AG04450 (cell line): Measurements from ENCODE around the gene EXOSC9. TPM values are rescaled to one million over a fixed set of nuclear protein-coding genes. Genes with fewer than 3 reads are reported as not detected.

ENCODE experiments used
- CTCF ChIA-PET: fragments of 300-600, 350-600 bp; formaldehyde crosslinking; extraction: SDS; loops from one replicate; lab custom pipeline; 2022; ENCODE audit warnings: antibody characterized with exemption, inconsistent platforms; lab: Charles Lee
- POLR2A ChIA-PET: fragments of 350-600 bp; formaldehyde crosslinking; extraction: SDS; loops from one replicate; lab custom pipeline; 2021; ENCODE audit warnings: antibody characterized with exemption, inconsistent platforms; lab: Yijun Ruan, JAX
- DNase-seq: peaks from one replicate; pipeline ENCODE4 v3.0.0-alpha.2; 2011; ENCODE audit warnings: low read depth, low spot score
- H3K27ac ChIP-seq: one replicate; pipeline ENCODE4 v1.5.1; 2012; ENCODE audit warnings: low read depth, low read length, control low read depth
- H3K27me3 ChIP-seq: one replicate; pipeline ENCODE4 v1.6.0; 2012; ENCODE audit warnings: low read length; ENCODE audit not compliant: control insufficient read depth, insufficient read depth
- H3K4me3 ChIP-seq: 2 replicates; pipeline ENCODE4 v1.5.1; 2011; ENCODE audit warnings: mild to moderate bottlenecking, low read depth, low read length, control low read depth
- H3K9me3 ChIP-seq: 2 replicates; pipeline ENCODE4 v1.5.1; 2012; ENCODE audit warnings: low read length; ENCODE audit not compliant: control insufficient read depth, insufficient read depth
- CTCF ChIP-seq: IDR thresholded peaks from 2 replicates; pipeline ENCODE4 v1.5.1; 2011; ENCODE audit warnings: low read depth, low read length, control low read depth, inconsistent platforms
- polyA plus RNA-seq: library from polyadenylated mRNA; depleted of rRNA; stranded (reverse); fragments of >200 nt; gene quantifications from 2 replicates; pipeline ENCODE4 v1.2.3, GENCODE V29; 2011

The EXOSC9 gene
- polyA plus RNA-seq, 1 experiment, result 34.7 TPM

- POLR2A ChIA-PET, result interaction anchor here (0.6 kb wide), 1 partner anchor 60 kb away, joined by 4 read pairs; no protein-coding TSS in a partner anchor
- Histone ChIP-seq H3K4me3 (no peak overlapping the region), H3K27ac (no peak overlapping the region), H3K27me3 (no peaks in the 10 kb centered on the region), H3K9me3 (no peaks in the 10 kb centered on the region)
- CTCF ChIA-PET, result interaction anchor here (0.8 kb wide), 2 partner anchors 87 to 397 kb away, joined by 3 to 11 read pairs; no protein-coding TSS in a partner anchor
- no peak for TF ChIP-seq CTCF
- DNase-seq, result no peak
Measured at GRCh38 chr4:121819216-121819965, 18.3 kb downstream of the EXOSC9 start.

DNA sequence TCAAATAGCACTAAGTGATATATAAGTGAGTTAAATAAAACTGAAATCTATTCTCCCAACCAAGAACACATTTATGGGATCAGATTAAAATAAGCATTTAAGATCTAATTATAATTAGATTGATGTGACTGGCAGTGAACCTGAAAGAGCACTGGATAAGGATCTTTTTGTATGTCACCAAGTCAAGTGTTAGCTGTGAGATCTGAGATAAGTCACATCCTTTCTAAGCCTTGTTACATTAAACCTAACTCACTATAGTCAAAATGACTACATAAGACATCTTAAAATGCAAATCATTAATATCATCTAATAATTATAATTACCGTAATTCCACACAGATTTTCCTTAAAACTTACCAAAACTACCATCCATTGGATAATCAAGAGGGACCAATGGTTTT, 20.9 kb downstream of the EXOSC9 start:
- POLR2A ChIA-PET, result no interaction called here
- H3K27ac ChIP-seq, result no peak overlapping the region

DNA sequence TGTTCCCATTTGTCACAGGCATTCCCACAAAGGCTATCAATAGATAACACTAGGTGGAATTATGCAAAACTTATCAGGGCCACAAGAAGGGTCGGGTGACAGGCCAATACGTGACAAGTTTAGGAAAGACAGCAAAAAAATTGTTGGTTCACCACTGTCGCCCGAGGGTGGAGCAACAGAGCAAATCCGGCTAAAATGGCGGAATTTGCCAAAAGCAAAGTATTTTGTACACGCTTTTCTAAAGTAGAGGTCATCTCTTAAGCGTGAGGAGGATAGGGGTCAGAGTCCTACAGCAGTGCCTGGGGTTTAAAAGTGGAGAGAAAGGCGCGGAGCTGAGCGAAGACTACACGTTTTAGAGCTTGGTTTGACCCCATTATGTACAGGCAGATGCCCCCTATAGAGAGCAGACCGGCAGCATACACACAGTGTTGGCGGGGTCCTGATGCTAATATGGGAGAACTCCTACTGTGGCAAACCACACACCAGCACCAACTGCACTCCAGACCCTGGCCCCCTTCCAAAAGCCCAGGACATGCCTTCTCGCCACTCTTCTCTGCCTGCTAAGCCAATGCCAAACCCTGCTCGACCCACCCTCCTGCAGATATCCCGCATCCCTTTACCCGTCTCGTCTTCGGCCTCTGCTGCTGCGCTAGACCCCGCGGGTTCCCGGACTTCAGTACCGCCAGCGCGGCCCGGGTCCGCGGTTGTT, 21.8 kb downstream of the EXOSC9 start:
- Histone ChIP-seq H3K4me3 (peak overlapping the region; percentile 83), H3K27me3 (no peaks in the 10 kb centered on the region), H3K27ac (no peak overlapping the region), H3K9me3 (no peaks in the 10 kb centered on the region)
- DNase-seq, result no peak
- no peak; the same call in 1 of the 2 replicates for TF ChIP-seq CTCF
- ChIA-PET POLR2A (interaction anchor here (0.6 kb wide), 1 partner anchor 30 kb away, joined by 3 read pairs; no protein-coding TSS in a partner anchor), CTCF (interaction anchor here (0.9 to 1.2 kb wide), 2 partner anchors 39 to 148 kb away, joined by 3 read pairs; no protein-coding TSS in a partner anchor)

More for the DNA sequence above, 20.9 kb downstream of the EXOSC9 start:
- CTCF ChIA-PET, result interaction anchor here (0.7 to 1.2 kb wide), 4 partner anchors 38 to 451 kb away, joined by 3 read pairs; no protein-coding TSS in a partner anchor
- Histone ChIP-seq H3K9me3 (no peaks in the 10 kb centered on the region), H3K4me3 (peak overlapping the region; percentile 83), H3K27me3 (no peaks in the 10 kb centered on the region)
- DNase-seq, result no peak
- TF ChIP-seq CTCF, result no peak

GRCh38 chr4:121823505-121824170, 22.5 kb downstream of the EXOSC9 start, which contains the start of gene CCNA2:
Gene CCNA2, minus strand, starts transcription at chr4:121823883. Its CDS starts 255 bp downstream, at chr4:121823628.
- 0 out of 2 replicates have a peak, but pooled peaks have one; percentile 6 for TF ChIP-seq CTCF
- Histone ChIP-seq H3K27ac (no peak within 1 kb of the TSS), H3K27me3 (no peaks in the 10 kb centered on the region), H3K4me3 (peak within 1 kb of the TSS; percentile 83), H3K9me3 (no peaks in the 10 kb centered on the region)
- CTCF ChIA-PET, result interaction anchor here (1.4 to 1.6 kb wide), 3 partner anchors 87 to 453 kb away, joined by 4 to 8 read pairs (median 7); no protein-coding TSS in a partner anchor
- DNase-seq, result peak; percentile 89
- POLR2A ChIA-PET, result interaction anchor here (0.6 to 1.1 kb wide), 3 partner anchors 31 to 127 kb away, joined by 3 to 4 read pairs (median 4); partner anchors contain the start of gene BBS7
